VCaP (cell line): ENCODE data around the gene GAD2.

Experiments used
- H3K27ac ChIP-seq: fragments of 450-650 bp; 2 replicates; pipeline ENCODE4 v1.5.1; 2017
- CTCF ChIP-seq: fragments of 450-650 bp; conservative IDR thresholded peaks from 2 replicates; pipeline ENCODE4 v1.5.1; 2017; ENCODE audit warnings: mild to moderate bottlenecking, moderate library complexity

The GAD2 gene

GRCh38 chr10:26198119-26198518, 18.5 kb upstream of the GAD2 start:
- no peak for TF ChIP-seq CTCF
- no peak overlapping the region for H3K27ac ChIP-seq

DNA sequence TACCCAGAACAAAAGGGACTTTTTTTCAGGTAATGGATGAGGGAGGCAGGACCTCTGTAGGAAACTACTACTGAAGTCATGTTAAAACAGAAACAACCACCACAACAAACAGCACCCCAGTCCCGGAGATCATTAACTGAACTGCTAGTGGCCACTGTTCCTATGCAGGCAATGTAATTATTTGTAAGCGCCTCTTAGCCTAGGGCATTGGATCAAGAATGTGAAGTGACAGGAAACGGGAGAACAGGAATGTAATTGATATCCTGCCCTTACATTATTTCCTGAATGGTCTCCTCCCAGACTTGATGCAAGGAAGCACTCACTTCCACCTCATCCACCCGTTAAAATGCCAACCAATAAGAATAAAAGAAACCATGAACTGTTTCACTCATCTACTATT, 16.7 kb upstream of the GAD2 start:
- no peak overlapping the region for H3K27ac ChIP-seq
- TF ChIP-seq CTCF = no peak

DNA sequence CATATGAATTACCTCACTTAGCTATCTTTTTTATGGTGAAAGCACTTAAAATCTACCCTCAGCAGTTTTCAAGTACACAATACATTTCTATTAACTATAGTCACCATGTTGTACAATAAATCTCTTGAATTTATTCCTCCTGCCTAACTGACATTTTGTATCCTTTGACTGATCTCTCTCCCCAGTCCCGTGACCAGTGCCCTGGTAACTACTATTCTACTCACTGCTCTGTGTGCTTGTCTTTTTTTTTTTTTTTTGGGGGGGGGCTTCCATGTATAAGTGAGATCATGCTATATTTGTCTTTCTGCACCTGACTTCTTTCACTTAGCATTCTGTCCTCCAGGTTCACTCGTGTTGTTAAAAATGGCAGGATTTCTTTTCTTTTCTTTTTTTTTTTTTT, 11.4 kb upstream of the GAD2 start:
- no peak overlapping the region for H3K27ac ChIP-seq
- TF ChIP-seq CTCF = no peak

DNA sequence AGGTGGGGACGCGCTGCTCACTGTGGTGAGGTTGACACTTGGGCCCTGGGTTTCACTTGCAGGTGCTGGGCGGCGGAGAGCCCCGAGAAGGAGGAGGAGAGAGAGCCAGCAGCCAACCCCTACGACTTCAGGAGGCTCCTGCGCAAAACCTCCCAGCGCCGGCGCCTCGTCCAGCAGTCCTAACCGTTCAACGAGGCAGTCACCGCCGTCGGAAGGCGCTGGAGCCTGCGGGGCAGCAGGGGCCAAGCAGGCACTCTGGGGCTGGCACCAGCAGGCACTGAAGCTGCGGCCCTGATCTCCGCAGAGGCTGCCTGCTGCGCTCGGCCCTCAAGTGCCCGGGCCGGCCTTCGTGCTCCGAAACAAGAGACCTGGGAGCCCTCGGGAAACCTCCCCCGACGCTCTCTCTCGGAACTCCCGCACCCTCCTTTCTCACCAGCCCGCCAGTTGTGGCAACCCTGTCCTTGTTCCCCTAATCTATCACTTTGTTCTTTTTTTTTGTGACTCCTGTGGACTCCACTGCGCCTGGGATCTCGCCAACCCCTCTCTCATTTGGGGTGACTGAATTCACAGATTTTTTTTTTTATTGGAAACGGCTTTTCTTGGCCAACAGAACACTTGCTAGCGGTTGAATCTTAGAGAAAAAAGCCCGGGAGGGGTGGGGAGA, 4.7 kb upstream of the GAD2 start:
- H3K27ac ChIP-seq = no peak overlapping the region
- no peak for TF ChIP-seq CTCF

- H3K27ac ChIP-seq = no peak overlapping the region
- TF ChIP-seq CTCF = no peak
Measured at GRCh38 chr10:26212511-26212910, 4.1 kb upstream of the GAD2 start.

- no peak for TF ChIP-seq CTCF
- H3K27ac ChIP-seq = no peak overlapping the region
Measured at GRCh38 chr10:26213157-26213800, 3.3 kb upstream of the GAD2 start.

DNA sequence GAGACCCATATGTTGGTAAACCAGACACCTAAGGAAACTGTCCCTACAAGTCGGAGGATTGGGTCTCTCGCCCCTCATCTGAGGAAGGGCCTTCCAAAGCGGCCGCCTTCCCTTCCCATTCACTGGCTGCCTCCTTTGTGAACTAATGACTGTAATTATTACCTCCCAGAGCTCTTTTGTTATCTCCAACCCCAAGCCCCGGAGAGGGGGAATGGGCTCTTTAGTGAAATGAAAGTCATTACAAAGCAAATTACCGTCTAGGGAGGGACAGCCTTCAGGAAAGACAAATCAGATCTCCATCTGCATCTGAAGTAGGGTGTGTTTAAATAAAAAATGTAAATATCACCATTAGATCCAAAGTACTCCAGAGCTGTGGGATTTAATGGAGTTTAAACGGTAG, 2.6 kb upstream of the GAD2 start:
- no peak overlapping the region for H3K27ac ChIP-seq
- no peak for TF ChIP-seq CTCF
